GM18858 (cell line): ENCODE results near the gene CD164L2.
"Not testable (repeated sequence)": the region's sequence is repeated elsewhere in the genome, so short reads cannot be mapped to it uniquely, and the experiment has no call there.

Source experiments
- ATAC-seq: cut with Tn5 transposase; IDR thresholded peaks from one replicate; pipeline ENCODE4 v1.9.1; 2021; ENCODE audit not compliant: unreplicated experiment

Gene CD164L2

DNA sequence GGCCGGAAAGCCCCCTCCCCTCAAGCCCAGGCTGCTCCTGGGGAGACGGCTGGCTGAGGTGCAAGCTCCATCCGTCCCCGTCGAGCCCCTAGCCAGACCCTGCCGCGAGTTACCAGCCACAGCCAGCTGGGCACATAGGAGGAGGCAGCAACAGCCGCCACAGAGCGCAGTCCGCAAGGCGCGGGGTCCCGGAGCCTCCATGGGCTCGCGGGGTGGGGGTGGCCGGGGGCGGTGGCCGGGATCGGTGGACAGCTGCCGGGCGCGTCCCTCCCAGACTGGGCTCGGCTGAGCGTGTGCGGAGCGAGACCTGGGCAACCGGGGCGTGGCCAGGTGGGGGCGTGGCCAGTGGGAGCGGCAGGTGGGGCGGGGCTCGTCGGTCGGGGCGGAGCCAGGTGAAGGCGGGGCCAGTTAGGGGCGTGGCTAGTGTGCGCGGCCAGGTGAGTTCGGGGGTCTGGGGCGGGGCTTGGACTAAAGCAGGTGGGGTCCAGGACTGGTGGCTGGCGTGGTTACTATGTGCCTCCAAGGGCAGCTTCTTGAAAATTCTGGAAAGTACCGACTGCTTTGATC, at the start of gene CD164L2:
Gene CD164L2, minus strand, starts transcription at position 295 of the 567 bp plus-strand sequence. Its CDS starts 94 bp downstream, at position 201.
- ATAC-seq, result no peak

DNA sequence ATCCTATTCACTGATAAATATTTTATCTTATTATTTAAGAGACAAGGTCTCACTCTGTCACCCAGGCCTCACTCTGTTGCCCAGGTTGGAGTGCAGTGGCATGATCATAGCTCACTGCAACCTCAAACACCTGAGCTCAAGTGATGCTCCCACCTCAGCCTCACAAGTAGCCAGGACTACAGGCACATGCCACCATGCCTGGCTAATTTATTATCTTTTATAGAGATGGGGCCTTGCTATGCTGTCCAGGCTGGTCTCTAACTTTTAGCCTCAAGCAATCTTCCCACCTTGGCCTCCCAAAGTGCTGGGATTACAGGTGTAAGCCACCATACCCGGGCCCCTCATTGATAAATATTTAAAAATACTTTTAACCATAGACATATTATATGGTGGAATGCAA, 49.6 kb upstream of the CD164L2 start:
- not testable (repeated sequence) for ATAC-seq

DNA sequence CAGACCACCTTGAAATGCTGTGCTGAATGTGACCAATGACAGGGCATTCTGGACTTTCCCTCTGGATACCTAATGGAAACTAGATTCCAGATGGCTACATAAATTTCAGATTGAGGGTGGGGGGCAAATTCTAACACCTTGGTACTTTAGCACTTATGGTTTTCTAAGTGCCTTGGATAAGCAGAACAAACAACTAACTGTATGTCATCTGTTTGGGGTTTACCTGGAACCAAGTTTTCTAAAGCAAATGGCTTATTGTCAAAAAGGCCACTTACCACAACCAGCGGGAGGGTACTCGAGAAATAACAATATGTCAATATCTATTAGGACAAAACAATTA, 48.4 kb upstream of the CD164L2 start:
- no peak for ATAC-seq

DNA sequence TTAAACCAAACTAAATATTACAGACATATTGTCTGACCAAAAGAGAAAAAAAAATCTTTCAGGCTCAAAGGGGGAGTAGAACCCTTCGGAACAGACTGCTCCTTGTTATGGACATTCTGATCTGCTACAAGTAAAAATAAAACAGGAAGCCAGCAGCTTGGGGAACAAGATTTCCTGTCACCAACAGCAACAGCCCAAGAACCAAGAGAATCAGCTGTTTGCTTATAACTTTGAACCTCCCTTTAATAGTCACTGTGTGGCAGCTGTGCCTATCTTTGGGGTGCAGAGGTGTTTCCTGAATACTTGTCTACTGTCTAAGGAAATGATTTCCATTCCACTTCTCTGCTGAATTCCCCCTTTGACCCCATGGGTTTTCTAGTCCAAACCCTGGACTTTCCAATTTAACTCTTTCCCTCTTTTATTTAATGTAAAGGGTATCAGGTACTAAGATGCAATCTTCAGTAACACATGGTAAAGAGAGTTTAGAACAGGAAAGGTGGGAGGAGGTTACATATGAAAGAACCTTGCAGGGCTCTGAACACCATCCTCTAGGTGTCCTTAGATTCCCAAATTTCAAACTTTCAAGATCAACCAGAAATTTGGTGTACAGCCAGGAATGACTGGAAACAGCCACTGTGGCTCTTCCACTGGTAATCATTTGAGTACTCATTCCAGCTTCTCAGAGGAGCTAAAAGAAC, 47.9 kb upstream of the CD164L2 start:
- no peak for ATAC-seq

DNA sequence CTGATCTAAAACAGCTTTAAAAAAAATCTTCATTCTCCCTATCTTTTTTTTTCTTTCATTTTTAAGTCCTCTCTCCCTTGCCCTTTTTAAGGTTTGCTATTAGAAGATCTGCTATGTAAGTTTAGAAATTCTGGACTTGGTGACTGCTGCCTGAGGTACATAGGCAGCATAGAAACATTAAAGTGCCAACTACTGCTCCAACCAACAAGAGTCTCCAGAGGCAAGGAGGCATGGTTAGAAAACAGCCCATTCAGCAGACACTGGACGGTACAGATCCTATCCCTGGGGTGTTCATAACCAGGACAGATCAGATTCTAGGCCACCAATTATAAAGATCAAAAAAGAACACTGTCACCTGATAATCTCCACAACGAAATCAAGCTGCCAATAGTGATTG, 45.9 kb upstream of the CD164L2 start:
- ATAC-seq, result no peak

DNA sequence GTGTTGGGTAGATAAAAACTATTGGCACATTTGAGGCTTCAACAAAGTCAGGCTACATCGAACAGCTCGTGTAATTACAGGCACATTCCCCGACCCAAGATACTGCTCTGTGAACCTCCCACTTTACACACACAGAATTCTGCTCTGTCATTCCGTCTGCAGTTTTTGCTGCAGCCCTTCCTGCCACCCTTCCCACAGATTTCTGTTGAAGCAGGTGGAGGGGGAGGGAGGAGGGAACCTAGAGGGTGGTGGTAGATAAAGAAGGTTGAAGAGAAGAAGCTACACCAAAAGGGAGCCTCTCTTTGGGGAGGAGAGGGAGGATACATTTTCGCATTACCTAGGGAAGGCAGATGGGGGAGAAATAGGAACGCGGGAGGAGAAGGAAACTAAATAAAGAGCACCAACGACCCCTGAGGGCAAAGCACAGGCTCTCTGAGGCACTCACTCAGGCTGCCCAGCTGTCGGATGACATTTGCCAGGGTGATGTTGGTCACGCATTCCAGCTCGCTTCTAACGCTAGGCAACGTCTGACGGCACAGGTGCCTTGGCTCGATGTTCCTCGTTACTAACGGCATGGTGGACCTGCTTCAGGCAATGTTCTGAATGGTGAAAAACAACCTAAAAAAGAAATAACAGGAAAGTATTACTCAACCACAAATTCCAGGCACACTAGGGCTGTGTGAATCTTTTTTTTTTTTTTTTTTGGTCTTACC, 45.3 kb upstream of the CD164L2 start:
- ATAC-seq, result no peak

DNA sequence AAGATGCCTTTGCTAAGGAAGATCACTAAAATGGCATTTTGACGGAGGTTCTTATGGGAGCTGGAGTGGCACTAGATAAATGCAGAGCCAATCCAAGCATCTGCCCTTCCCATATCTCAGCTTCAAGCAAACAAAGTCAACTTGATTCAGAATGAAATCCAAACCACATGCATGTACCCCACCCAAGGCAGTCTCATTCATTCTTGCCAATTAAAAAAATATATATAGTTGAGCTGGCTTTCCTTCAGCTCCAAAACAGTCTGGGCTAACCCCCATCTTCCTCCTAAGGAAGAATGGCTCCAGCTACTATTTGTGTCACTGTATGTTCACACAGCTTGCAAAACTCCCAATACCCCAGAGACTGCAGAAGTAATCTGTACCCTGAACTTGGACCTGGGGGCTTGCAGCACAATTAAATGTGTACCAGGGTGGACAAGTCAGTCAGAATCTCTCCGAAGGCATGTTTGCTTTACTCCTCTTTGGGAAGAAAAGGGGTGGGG, 44.7 kb upstream of the CD164L2 start:
- ATAC-seq, result no peak

DNA sequence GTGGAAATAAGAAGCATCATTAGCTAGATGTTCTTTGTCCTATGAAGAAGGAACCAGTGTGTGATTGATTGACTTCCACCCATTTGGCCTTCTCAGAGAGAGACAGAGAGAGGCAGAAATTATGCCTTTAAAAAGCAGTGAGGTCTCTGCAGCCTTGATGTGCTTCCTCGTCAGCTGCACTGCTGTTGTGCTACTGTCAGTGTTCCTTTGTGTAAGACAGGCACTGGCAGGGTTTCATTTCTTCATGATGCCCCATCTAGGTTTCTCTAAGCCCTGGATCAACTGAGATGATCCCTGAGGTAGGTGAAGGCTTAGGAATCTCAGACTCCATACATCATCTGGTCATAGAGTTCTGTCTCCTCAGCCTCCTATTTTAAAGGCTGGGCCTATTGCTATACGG, 44.2 kb upstream of the CD164L2 start:
- no peak for ATAC-seq

DNA sequence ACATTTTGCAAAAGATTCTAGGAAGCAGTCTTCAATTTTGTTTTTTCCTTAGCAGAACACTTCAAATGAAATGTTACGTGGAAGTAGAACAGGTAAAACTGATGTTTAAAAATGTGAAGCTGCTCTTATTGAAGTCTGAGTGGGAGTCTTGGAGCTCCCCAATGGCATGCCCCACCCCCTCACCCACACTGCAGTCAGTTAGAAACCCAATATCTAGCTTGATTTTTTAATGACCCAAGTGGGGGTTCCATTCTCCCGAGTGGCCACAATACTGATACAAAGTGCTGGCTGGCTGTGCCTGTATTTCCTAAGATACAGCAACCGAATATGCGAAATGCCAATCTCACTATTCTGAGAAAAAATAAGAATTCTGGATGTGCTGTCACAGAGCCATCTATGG, 40.6 kb upstream of the CD164L2 start:
- no peak for ATAC-seq

DNA sequence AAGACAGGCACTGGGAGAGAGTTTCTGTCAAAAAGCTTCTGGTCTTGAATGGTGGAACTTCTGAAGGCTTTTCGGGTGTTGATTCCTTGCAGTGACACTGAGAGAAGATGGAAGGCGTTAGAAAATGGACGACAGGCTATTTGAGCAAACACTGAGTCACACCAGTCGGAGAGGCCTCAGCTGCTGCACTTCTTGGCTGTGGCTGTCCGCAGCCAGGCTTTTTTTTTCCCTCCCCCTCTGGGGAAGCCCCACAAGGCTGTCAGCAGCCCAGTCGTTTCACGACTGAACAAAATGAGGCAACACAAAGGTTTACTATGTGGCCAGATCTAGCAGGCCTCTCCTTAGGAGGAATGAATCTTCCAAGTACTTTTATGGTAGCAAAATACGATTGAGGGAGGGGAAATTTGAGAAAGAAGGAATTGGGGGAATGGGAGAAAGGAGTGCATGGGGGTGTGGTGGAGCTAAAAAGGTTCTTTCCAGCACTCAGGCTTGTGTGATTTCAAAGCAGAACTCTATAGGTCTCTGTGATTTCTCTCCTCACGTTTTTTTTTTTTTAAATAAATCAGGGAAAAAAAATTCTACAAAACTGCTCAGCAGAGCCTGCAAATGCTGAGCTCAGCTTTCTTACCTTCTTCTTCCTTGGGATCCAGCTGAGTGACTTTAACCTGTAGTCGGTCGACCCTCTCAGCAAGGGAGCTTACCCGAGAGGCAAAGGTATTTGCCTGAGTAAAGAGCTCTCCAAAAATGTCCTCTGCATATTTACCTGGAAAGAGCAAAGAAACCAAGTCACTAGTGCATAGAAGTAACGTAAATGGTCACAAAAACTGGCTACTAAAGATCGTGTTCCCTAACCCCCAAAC, 35.4 kb upstream of the CD164L2 start:
- peak; percentile 63 for ATAC-seq

DNA sequence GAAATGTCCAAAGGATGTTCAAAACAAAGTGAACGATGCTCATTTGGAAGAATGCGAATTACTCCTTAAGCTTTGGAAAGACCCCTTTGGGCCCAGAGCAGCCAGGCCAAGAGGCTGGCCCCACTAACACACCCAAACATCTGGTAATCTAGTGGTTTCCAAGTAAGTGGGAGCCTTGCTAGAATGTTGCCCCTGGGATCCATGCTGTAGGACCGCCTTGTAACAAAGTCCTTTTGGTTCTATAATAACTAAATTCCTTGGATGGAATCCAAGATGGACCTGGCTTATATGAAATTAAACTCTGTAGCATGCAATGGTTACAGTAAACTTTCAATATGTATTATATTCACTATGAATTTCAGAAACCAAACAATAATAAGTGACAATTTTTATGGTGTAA, 34.6 kb upstream of the CD164L2 start:
- no peak for ATAC-seq

DNA sequence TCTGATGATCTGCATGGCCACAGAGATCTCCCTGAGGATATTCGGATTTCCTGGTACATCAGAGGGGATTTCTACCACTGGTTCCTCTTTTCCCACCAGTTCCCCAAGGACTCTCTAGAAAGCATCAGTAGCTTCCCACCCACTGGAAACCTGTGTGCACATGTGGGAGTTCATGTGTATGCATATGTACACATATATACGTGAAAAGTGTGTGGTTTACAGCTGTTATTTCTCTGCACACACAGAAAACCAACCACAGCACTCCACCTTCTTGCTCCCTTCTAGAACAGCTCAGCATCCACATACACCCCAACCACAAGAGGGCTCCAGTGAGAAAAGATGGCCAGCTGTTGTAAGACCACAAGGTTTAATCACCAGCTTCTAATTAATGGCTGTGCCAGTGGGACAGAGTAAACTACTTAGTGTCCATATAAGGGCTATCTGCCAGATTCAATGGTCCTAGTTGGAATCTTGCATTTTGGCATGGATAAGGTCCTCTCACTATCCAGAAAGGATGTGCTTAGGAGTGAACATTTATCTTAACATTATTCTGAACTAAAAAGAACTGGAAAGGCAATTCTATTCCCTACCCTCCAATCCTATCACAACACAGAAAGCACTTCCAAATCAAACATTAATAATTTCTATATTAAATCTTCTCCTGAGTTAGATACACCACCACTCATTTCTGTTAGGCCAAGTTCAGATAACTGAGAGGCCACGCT, 33.4 kb upstream of the CD164L2 start:
- no peak for ATAC-seq

DNA sequence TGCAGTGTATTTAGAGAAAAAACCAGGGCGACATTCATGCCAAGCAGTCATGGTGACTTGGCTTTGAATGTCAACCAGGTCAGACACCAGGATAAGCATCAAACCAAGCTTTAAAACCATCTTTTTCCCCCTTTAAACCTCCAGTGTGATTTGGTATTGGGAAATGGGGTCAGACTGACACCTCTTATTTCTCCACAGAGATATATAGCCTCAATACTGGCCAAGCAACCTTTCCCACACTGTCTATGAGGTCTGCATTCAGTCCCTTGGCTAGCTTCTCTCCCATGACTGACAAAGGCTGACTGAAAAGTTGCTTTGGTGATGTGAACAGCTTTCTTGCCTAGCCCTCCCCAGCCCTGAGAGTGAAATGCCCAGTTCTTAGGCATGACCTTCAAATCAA, 31.0 kb upstream of the CD164L2 start:
- no peak for ATAC-seq

DNA sequence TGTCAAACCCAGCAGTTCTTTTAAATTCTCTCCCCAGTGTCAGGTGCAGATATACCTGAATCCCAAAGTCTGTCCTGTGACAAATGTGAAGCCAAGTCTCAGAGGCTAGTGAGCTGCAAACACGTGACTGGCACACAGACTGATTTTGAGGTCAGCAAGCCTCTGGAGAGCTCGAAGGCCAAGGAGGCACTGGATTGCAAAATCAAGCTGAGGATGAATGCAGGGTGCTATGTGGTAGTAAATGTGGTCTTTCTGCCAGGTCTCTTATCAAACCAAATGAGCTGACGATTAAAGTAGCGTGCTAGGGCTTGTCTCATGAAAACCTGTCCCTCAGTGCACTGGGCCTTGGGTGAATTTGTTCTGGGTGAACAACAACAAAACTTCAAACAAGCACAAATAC, 29.9 kb upstream of the CD164L2 start:
- ATAC-seq, result no peak

DNA sequence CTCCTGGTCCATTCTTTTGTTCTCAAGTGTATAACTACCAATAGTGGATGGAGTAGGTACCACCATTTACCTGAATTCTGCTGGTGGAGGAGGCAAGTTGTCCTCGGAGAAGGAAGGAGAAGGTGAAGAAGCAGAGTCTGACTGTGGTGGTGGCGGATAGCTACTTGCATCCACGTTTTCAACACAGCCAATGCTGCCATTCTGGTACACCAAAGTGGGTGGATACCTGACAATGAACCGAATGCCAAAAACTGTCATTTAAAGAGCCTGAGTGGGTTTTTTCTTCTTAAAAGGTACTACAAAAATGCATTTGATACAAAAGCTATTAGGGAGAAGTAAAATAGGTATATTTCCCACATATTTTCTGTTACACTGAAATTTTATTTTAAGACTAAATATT, 29.4 kb upstream of the CD164L2 start:
- no peak for ATAC-seq

DNA sequence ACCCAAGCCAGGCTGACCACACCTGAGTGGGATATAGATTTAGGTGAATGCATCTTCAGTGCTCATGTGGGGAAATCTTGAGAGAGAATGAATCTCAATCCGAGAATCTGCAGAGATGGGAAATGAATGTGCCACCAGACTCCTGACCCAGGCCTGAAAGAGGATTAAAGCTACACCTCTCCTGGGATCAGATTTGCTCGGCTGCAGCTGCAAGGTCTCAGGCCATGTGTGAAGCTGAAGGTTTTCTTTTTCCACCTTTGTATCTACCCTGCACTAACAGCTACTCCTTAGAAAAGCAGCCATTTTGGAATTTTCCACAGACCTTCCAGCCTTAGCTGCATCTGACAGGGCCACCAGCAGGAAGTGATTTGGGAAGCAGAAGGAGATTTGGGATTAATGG, 27.6 kb upstream of the CD164L2 start:
- no peak for ATAC-seq

DNA sequence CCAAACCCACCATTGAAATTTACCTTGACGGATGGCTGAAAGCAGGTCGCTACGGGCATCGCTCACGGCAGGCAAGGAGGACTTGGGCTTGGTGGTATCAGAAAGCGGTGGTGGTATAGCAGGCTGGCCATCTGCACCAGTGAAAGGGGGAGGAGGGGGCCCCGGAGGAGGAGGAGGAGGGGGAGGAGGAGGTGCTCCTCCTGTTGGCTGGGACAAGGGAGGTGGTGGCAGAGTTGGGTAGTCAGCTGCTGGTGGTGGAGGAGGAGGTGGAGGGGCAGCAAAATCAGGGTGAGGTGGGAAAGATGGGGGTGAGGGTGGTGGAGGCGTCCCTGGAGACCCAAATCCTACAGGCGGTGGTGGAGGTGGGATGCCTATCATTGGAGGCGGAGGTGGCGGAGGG, 26.5 kb upstream of the CD164L2 start:
- no peak for ATAC-seq

DNA sequence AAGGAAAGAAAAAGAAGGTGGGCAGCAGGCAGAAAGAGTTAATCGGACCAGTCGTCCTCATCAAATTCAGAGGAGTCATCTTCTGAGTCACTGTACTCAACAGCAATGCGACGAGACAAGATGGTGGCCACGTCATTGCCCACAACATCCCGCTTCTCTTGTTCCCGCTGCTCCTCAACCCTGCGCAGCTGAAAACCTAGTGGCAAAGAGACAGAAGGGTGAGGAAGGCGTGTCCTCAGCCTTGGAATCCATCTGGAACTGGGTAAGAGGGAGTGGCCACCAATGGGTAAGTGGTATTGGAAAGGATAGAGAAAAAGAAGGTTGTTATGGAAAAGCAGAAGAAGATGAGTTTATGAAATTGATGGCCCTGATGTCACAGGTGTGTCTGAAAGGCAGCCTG, 25.0 kb upstream of the CD164L2 start:
- no peak for ATAC-seq

DNA sequence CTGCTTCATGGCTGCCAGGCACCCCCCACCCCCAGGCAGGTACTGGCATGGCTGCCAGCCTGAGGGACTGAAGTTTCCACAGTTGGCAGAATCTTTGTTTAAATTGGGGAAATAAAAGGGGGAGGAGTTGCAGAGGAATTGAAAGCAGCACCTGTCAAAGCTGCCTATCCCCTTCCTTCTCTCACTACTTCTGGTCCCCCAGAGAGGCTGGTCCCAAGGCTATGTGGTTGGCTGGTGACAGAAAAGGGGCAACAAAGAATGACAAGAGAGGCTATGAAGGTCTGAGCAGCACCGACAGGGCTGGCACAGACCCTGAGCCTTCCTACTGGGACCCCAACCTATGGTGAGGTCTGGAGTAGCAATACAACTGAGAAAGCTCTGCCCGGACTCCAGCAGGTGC, 23.7 kb upstream of the CD164L2 start:
- ATAC-seq, result not testable (repeated sequence)

DNA sequence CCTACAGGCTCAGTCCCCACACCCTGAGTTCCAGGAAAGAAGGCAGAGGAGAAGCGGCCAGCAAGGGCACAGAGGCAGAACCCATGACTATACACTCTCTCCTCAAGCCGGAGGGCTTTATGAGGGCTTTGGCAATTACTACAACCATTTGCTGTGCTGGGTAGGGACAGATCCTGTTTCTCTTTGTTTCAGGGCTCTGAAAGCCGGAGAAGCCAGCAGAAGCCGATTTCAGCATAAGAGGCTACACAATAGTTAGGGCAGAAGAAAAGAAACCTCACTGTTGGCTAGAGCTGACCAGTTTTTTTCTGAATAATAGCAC, 23.2 kb upstream of the CD164L2 start:
- no peak for ATAC-seq
